Suprapubic skin (tissue), 3 donors: ENCODE data around the gene THPO.

Source experiments
- EP300 ChIP-seq: sonication (generic); formaldehyde crosslinking; IDR thresholded peaks from one replicate; pipeline ENCODE4 v1.6.1; 2017; ENCODE audit warnings: antibody characterized with exemption
- POLR2A ChIP-seq, 2 donors: fragments of 450-650 bp; IDR thresholded peaks; one replicate each; pipeline ENCODE4 v1.6.1; 2017; ENCODE audit warnings: antibody characterized with exemption in 2 of 2, mild to moderate bottlenecking in 2 of 2, moderate library complexity in 2 of 2
- TF ChIP-seq, protein P1 (sequence below), 2 donors: fragments of 200-600 bp in 1 of 2; fragments of 450-650 bp in 1 of 2; sonication (generic) in 1 of 2; IDR thresholded peaks; one replicate each; pipeline ENCODE4 v1.5.1; 2016 to 2019; ENCODE audit warnings: antibody characterized with exemption in 2 of 2, mild to moderate bottlenecking in 1 of 2, moderate library complexity in 1 of 2

GRCh38 chr3:184415203-184415490 is 37.1 kb upstream of the THPO start:
- TF ChIP-seq, protein P1, sequence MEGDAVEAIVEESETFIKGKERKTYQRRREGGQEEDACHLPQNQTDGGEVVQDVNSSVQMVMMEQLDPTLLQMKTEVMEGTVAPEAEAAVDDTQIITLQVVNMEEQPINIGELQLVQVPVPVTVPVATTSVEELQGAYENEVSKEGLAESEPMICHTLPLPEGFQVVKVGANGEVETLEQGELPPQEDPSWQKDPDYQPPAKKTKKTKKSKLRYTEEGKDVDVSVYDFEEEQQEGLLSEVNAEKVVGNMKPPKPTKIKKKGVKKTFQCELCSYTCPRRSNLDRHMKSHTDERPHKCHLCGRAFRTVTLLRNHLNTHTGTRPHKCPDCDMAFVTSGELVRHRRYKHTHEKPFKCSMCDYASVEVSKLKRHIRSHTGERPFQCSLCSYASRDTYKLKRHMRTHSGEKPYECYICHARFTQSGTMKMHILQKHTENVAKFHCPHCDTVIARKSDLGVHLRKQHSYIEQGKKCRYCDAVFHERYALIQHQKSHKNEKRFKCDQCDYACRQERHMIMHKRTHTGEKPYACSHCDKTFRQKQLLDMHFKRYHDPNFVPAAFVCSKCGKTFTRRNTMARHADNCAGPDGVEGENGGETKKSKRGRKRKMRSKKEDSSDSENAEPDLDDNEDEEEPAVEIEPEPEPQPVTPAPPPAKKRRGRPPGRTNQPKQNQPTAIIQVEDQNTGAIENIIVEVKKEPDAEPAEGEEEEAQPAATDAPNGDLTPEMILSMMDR (IDR thresholded peaks at IDR 0.05), result no peak
- TF ChIP-seq EP300, result no peak
- no peak for TF ChIP-seq POLR2A (IDR thresholded peaks at IDR 0.05)
